Stomach (tissue), 4 donors: ENCODE data around the gene TMOD3.

Source experiments
- CTCF ChIP-seq, 7 experiments: fragments of 450-650 bp in 4 of 7; fragments of 200-600 bp in 3 of 7; sonication (generic) in 3 of 7; IDR thresholded peaks; one replicate each; pipeline ENCODE4 v1.5.1; 2016 to 2019; ENCODE audit warnings: antibody characterized with exemption in 7 of 7, control low read depth in 2 of 7, mild to moderate bottlenecking in 1 of 7
- EP300 ChIP-seq: sonication (generic); formaldehyde crosslinking; IDR thresholded peaks from one replicate; pipeline ENCODE4 v1.6.1; 2017; ENCODE audit warnings: antibody characterized with exemption
- POLR2A ChIP-seq, 4 donors: fragments of 450-650 bp; IDR thresholded peaks; one replicate each; pipeline ENCODE4 v1.6.1; 2016; ENCODE audit warnings: antibody characterized with exemption in 4 of 4, control low read depth in 2 of 4, mild to moderate bottlenecking in 1 of 4, moderate library complexity in 1 of 4
- POLR2AphosphoS5 ChIP-seq, 3 donors: sonication (generic); formaldehyde crosslinking; IDR thresholded peaks; one replicate each; pipeline ENCODE4 v1.6.1; 2016; ENCODE audit warnings: antibody characterized with exemption in 3 of 3

GRCh38 chr15:51917493-51917892, 88.0 kb downstream of the TMOD3 start:
- TF ChIP-seq EP300: no peak
- no peak for TF ChIP-seq CTCF (IDR thresholded peaks at IDR 0.05)
- TF ChIP-seq POLR2AphosphoS5 (IDR thresholded peaks at IDR 0.05): no peak
- TF ChIP-seq POLR2A (IDR thresholded peaks at IDR 0.05): no peak
